HG02759 (cell line): ENCODE data around the gene SV2C.
"Not testable (repeated sequence)": the region's sequence is repeated elsewhere in the genome, so short reads cannot be mapped to it uniquely, and the experiment has no call there.

ENCODE experiments used
- ATAC-seq: cut with Tn5 transposase; IDR thresholded peaks from one replicate; pipeline ENCODE4 v1.9.1; 2021; ENCODE audit warnings: mild to moderate bottlenecking, moderate library complexity; ENCODE audit not compliant: unreplicated experiment

SV2C gene

DNA sequence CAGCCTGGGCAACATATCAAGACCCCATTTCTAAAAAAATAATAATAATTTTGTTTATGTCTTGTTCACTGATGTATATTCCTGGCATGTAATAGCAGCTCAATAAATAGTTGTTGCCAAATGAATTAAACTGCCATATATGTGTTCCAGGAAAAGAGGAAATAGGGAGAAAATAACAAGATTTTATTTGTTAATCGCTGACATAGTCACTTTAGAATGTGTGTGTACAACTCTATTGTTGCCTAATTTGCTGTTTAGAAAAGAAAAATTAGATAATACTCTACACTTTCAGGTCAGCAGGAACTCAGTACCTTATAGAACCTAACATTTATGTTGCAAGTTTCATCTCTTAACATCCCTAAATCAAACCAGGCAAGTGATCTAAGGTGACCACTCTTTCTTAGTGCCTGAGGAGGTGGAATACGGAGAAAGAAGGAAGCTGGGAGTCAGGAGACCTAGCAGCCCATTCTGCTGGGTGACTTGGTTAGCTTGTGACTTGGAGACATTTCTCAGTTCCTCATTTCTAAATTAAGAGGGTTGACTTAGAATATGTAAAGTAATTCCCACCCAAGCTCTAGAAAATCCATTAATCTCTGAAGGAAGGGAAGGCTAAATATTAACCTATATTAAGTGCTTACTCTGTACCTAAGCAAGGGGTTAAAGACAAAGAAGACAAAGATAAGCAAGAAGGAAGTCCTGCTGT is 209.6 kb downstream of the SV2C start:
- ATAC-seq: peak; percentile 81

DNA sequence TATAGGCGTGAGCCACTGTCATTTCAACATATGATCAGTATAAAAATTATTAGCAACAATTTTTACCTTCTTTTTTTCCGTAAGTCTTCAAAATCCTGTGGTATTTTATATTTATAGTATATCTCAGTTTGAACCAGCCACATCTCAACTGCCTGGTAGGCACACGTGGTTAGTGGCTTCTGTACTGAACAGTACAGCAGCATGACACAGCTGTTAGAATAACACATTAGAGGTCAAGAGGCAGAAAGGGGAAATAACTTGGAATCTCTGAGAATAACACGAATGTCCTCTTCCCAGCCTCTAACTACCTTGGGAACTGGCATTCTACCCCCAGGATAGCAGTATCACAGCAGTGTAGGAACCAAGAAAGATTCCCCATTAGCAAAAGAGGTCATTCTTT is 211.4 kb downstream of the SV2C start:
- ATAC-seq: no peak

DNA sequence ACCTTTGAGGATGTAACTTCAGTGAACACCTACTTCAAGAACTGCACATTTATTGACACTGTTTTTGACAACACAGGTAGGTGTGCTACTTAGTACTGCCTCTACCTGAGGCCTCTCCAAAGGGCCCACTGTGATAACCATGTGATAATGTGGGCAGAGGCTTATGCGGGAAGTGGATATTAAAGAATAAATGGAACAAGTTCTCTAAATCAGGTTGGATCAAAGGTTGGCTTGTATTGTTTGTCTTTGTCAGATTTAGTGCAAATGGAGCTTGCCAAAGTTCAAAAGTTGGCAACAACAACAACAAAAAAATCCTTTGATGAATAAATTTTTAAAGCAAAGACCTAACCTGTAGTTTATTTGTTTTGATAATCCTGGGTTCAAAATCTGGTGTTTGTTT is 215.7 kb downstream of the SV2C start:
- no peak for ATAC-seq

DNA sequence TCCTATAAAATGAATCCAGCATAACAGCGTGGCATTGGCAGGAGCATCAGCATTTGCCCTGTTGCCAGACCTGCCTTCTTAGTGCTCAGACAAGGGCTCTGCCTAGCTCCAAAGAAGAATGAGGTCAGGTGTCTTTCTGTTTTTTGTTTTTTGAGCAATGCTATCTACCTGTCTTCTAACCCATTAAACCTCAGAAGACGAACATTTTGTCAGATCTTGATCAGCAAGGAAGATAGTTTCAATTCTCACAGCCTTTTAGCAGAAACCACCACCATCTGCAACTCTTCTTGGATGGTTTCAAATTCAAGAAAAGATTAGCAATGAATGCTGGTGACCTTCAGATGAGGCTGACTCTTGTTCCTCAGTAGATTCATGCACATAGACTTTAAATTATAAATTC is 216.4 kb downstream of the SV2C start:
- ATAC-seq: no peak

DNA sequence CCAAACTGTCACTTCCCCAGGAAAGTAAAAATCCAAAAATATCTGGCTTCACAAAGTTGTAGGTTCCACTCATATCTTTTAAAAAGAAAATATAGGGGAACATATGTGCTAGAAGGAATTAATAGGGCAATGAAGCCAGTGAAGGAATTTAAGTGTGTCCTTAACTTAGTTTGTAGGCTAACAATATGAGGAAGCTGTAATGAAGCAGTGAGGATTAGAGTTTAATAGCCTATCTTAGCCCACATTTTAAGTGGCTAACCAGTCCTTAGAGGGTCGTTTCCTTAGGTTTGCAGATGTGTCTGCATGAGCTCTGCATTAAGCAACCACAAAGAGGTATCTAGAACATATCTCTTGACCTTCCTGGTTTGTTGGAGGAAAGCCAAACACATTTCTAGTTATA is 218.7 kb downstream of the SV2C start:
- ATAC-seq: not testable (repeated sequence)

DNA sequence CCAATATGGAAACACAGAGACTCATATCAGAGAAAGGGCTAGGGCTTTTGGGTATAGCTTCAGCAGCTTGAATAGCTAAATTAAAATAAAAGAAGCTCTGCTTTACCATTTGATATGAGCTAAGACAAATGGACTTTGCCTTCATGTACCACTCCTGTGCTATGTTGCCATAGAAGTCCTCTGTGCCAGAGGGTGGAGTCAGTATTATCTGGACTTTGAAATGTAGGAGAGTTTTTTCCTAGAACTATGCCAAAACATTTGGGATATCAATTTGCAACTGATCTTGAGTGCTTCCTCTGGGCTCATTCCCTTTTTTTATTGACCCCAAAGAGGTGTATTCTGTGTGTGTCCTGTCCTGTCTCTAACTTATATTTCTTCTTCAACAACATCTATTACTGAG is 219.5 kb downstream of the SV2C start:
- not testable (repeated sequence) for ATAC-seq

DNA sequence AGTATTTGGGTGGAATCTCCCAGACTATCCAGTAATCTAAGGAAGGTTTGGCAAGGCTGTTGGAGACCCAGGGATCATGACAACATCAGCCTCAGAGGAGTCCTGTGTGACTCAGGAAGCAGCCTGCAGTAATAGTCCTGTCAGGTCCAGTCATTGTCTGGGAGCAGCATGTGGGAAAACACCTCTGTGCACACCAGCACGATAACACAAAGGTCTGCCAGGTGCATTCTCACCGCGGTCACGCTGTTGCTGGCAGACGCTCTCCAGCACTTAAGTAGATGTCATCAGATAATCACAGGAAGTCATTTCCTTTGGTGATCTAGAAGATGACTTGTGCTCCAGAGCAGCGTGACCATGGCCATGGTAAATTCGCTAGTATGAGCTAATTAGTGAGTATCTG is 220.7 kb downstream of the SV2C start:
- peak; percentile 69 for ATAC-seq

DNA sequence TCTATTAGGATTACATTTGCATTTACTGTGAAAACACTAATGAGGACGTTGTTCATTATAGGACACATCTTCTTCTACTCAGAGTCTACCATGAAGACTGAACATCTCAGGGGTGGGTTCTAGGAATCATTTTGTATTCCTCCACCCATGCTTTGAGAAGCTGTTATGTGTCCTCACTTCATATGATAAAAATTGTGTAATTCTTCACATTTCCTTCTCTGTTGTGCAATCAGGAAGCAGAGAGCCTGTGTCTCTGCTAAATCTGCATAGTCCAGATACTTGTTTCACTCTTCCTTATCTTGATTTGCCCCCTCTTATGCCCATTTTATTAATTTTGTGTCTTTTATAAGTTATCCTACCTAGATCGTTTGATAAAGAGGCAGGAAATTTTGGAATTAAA is 222.1 kb downstream of the SV2C start:
- no peak for ATAC-seq

DNA sequence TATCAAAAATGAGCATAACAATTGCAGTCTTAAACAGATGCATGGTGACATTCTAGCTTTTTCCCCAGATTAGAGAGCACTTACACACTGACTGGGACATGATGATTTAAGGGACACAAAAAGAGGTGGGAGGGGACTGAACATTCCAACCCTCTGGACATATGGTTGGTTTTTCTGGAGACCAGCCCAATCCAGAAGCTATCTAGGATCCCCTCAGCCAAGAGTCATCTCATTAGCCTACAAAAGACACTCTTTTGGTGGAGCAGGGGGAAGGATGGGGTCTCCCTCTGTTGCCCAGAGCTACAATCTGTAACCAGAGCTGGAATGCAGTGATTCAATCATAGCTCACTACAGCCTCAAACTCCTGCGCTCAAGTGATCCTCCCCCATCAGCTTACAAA is 222.6 kb downstream of the SV2C start:
- no peak for ATAC-seq

DNA sequence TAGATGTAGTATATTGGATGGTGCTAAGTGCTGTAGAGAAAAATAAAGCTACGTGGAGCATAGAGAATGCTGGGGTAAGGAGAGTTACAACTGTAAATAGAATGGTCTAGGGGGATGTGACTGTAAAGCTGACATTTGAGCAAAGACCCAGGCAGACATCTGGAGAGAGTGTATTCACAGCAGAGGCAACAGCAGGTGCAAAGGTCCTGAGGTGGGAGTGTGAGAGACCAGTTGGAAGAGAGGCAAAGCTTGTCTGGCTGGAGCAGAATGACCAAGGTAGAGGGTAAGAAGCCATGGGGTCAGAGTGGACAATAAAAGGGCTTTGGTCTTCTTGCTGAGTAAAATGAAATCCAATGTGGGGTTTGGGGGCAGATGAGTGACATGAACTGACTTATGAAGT is 227.0 kb downstream of the SV2C start:
- ATAC-seq: no peak

DNA sequence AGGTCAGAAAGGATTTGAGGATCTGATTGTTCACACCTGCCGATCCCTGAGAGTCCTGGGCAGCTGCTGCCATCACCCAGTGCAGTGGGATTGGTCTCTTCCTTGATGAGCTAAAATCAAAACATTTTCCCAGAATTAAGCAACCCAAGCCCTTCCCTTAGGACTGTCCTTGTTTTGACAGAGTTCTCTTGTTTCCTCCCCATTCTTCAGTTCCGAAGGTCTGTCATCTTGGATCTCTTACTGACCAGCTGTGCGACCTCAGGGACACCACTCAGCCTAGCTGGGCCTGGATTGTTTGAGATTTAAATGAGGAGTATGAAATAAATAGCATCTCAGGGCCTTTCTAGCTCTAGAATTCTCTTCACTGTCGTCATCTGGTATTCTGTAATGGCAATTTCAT is 229.6 kb downstream of the SV2C start:
- ATAC-seq: no peak

DNA sequence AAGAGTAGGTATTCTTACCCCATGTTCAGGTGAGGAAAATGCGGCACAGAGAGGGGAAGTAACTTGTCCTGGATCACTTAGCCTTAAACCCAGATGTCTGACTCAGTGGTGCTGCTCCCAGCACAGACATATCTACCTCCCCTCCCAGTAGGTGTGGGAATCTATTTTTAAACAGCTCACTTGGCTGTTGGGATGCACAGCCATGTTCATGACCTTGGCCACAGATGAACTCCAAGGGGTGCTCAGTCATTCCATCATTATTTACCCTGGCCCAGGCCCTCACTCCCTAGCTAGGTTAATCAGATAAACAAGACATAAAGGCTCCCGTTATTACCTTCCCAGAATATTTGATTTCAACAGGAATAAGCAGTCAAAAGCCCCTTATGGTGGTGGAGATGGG is 231.5 kb downstream of the SV2C start:
- no peak for ATAC-seq

DNA sequence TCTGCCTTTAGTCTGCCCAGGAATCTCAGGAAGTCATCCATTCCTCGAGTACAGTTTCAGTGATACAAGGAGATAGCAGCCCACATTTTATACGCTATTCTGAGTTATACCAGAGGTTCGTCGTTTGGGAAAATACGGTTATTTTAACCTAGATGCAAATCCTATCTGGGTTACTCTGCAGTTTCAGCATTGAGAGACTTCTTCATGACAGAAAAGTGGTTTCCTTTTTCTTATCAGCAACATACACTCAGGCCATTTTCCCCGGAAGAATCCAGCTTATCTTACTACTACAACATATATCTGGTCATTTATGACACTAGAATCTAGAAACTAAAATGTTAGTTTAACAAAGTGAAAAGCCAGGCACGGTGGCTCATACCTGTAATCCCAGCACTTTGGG is 236.5 kb downstream of the SV2C start:
- ATAC-seq: no peak

DNA sequence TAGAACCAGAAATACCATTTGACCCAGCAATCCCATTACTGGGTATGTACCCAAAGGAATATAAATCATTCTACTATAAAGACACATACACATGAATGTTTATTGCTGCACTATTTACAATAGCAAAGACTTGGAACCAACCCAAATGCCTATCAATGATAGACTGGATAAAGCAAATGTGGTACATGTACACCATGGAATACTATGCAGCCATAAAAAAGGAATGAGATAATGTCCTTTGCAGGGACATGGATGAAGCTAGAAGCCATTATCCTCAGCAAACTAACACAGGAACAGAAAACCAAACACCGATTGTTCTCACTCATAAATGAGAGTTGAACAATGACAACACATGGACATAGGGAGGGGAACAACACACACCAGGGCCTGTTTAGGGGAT is 240.3 kb downstream of the SV2C start:
- not testable (repeated sequence) for ATAC-seq

DNA sequence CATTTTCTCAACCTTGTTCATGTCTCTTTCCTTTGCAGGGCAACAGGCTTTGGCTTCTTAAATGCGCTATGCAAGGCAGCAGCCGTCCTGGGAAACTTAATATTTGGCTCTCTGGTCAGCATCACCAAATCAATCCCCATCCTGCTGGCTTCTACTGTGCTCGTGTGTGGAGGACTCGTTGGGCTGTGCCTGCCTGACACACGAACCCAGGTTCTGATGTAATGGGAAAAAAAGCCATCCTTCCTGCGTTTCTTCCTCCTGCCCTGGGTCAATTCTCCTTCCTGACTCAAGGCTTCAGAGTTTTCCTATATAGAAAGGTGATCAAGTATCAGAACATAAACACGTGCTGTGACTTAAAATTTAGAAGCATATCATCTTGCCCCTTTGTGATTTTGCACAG is 242.1 kb downstream of the SV2C start:
- ATAC-seq: no peak

DNA sequence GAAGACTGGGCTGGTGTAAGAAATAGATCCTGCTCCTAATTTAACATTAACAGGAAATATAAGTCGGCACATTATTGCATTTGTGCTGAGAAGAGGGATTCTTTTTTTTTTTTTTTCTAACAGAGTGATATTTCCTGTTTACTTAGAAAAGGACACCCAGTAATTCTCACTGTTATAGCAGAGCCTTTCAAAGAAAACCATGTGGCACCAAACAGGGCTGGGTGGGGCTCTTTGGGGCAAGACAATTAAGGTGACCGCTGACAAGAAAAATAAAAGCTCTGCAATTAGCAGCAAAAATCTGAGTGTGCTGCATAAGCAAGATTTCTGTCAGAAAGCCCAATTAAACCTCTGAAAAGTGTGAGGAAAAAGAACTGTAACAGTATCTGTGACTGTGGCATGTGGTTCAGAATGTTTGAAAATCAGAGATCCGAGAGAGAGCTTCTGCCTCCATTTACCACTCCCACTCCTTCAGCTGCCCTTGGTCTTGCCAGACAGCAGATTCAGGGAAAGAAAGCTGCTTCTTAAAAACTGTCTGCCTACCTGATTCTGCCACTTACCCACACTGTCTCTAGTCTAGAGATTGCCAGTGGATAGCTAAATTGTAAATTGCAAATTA is 242.8 kb downstream of the SV2C start:
- no peak for ATAC-seq

DNA sequence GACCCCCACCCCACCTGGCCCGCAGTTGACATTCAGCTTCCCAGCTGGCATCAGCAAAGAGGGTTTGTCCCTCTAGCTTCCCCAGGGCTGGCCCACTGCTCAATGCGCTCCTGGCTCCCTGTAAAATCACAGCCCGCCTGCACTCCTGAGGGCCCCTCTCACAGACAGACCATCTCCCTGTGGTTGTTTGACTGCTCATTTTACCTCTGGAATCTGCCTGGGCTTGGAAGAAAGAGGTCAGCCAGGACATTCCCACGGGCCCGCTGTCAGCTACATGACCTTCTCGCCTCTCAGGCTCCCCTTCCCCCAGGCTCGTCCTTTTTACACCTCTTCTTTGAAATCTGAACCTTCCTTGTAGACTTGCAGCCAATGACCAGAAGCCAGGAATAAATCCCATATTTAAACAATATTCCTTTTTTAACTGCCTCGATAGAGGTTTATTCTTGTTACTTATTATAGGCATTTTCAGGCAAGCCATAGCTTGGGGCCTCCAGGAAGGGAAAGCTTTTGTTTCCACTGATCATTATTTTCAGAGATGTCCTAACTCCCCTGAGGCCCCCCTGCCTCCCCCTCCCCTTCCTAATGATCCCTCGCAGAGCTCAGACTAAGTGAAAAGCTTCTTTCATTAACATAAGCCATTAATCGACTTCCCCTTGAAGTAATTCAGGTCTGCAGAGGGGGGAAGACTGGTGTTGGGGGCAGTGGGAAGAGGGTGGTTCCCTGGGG is 243.6 kb downstream of the SV2C start:
- no peak for ATAC-seq

DNA sequence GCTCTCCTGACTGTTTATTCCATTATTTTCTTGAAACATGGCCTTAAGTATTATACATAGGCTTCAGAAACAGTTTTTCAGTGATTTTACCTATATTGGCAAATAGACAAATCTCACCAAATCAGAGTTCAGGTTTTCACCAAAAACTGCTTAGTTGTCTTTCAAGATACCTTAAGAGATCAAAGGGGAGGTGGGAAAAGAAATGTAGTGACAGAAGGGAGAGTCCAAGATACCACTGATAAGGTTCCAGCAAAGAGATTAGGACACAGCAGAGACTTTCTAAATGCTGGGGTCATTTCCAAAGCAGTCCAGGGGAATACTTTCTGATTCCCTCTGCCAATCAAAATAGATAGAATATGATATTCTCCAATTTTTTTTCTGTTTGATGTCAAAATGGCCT is 246.2 kb downstream of the SV2C start:
- ATAC-seq: no peak

DNA sequence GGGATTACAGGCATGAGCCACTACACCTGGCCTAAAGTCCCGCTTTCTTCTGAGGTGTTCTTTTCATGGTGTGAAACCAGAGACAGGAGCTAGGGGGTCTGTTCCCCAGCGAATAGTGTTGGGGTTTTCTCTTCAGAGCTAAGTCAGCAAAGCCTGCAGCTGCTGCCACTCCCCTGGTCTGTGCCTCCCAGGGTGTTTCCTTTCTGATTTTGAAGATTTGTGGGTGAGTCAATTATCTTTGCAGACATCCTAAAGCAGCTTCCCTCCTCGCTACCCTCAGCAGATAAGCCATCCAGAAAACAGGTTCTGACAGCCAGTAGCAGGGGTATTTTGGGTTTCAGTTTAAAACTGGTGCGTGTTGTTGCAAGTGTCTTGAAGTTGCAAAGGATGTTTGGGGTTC is 247.9 kb downstream of the SV2C start:
- ATAC-seq: no peak

DNA sequence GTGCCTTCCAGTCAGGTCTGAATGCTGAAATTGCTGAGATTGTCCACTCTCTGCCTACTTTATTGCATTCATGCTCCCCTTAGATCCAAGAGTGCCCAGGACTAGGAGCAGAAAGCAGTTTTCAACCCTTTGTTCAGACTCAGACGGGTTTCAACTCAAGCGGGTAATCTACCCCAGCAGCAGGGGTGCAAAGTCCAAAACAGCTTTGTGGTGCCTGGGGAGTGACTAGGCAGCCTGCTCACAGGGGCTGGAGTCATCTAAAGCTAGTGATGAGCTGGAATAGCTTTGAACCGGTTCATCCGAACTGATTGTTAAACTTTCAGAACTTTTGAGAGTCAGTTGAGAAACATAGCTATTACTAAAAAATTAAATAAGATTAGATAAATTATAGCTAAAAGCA is 248.9 kb downstream of the SV2C start:
- ATAC-seq: no peak

DNA sequence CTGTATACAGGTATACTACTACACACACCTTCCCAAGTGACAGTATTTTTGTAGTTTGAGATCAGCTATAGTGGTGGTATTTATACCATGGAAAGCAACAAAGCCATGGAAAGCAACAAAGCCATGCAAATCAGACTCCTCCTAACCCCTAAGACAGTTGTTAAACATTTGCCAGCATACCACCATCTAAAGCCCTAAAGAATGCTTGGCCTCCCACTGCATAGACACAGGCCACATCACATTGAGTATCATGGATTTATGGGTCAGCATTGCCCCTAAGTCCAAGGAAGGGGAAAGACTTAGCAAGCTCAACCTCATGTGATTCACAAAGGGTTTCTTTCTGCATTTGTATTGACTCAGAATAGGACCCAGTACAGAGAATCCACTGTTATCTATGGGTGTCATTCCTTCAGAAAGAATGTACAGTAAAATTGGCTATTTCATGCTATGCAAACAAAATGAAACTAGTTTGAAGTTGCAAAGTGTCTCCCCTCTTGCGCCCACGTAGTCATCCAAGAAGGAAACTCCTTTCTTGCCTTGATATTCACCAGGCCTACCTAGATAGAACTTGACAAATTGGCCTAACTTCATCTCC is 249.5 kb downstream of the SV2C start:
- ATAC-seq: no peak

DNA sequence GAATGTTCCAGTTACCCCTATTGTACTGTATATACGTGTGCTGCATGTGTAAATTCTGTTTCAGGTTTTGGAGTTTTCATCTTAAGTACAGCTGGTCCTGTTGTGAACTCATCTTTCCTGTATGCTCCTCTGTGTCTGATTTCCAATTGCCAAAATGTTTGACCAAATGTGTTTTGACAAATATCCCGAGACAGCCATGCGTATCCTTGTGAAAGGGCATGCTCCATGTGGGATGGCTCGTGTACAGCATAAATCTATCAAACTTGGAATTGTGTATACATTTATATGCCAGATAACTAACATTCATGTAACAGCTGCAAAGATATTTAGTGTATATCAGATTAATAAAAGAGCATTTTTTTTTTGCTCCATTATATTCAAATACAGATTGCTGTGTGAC is 250.4 kb downstream of the SV2C start:
- no peak for ATAC-seq
